GM03348 (cell line): Measurements from ENCODE around the gene MYCBPAP.

Experiments
- DNase-seq: peaks from one replicate; pipeline ENCODE4 v3.0.0; 2012; ENCODE audit warnings: low spot score

The MYCBPAP gene

GRCh38 chr17:50572541-50572940 is 64.3 kb downstream of the MYCBPAP start:
- no peak for DNase-seq

GRCh38 chr17:50573866-50574611 is 65.8 kb downstream of the MYCBPAP start:
- no peak for DNase-seq

- no peak for DNase-seq
Observed at GRCh38 chr17:50575581-50576210, 67.5 kb downstream of the MYCBPAP start.

- no peak for DNase-seq
Observed at GRCh38 chr17:50576864-50577263, 68.6 kb downstream of the MYCBPAP start.

- no peak for DNase-seq
Observed at GRCh38 chr17:50577451-50577954, 69.3 kb downstream of the MYCBPAP start.

- no peak for DNase-seq
Observed at GRCh38 chr17:50578173-50578572, 69.9 kb downstream of the MYCBPAP start.

GRCh38 chr17:50579399-50579798 is 71.2 kb downstream of the MYCBPAP start:
- DNase-seq, result no peak

- DNase-seq, result no peak
Observed at GRCh38 chr17:50580646-50581045, 72.4 kb downstream of the MYCBPAP start.
